NCI-H2171 (cell line): ENCODE results near the gene CRYGC.

ENCODE experiments used
- DNase-seq: peaks from one replicate; lab custom pipeline; 2025; lab: John Stamatoyannopoulos, UW

CRYGC gene

GRCh38 chr2:208093128-208093527 lies 36.5 kb downstream of the CRYGC start:
- DNase-seq, result no peak

DNA sequence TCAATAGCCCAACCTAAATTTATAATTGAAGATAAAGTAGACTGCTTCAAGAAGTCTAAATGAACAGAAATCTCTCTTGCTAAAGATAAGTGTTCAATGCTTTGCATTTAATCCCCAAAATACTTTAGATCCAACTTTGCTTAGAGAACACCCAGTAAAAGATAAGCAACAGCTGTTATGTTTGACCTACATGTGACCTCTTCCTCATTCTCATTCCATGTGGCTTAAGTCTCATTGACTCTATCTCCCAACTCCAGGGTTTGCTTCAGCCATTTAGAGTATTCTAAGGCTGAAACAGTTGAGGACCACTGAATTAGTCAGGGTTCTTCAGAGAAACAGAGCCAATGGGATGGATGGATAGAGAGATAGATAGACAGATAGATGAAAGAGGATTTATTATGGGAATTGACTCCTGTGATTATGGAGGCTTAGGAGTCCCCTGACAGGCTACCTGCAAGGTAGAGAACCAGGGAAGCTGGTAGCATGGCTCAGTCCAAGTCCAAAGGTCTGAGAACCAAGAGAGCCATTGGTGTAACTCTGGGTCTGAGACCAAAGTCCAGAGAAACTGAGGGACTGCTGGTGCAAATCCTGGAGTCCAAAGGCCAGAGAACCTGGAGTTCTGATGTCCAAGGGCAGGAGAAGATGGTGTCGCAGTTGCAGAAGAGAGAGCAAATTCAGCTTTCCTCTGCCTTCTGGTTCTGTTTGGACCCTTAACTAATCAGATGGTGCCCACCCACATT lies 37.4 kb downstream of the CRYGC start:
- no peak for DNase-seq

DNA sequence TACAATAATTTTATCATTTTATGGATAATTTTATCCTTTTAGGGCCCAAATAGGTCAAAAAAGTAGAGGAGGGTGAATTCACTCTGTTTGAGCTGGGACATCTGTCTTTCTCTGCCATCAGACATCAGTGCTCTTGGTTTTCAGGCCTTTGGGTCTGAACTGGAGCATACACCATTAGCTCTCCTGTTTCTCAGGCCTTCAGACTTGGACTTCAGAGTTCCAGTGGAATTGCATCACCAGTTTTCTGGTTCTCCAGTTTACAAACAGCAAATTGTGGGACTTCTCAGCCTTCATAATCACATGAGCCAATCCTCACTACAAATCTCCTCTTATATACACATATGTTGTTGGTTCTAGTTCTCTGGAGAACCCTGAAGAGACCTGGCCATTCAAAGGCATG lies 39.2 kb downstream of the CRYGC start:
- no peak for DNase-seq

- no peak for DNase-seq
Measured at GRCh38 chr2:208086029-208086428, 43.6 kb downstream of the CRYGC start.

- no peak for DNase-seq
Measured at GRCh38 chr2:208083807-208084206, 45.8 kb downstream of the CRYGC start.
